Iris pigment epithelial cell (primary cell): Measurements from ENCODE around the gene LPCAT1.
"Not testable (repeated sequence)": the region's sequence is repeated elsewhere in the genome, so short reads cannot be mapped to it uniquely, and the experiment has no call there.

Experiments
- DNase-seq: peaks from one replicate; pipeline ENCODE4 v3.0.0-alpha.2; 2011; ENCODE audit warnings: low read depth

The LPCAT1 gene

DNA sequence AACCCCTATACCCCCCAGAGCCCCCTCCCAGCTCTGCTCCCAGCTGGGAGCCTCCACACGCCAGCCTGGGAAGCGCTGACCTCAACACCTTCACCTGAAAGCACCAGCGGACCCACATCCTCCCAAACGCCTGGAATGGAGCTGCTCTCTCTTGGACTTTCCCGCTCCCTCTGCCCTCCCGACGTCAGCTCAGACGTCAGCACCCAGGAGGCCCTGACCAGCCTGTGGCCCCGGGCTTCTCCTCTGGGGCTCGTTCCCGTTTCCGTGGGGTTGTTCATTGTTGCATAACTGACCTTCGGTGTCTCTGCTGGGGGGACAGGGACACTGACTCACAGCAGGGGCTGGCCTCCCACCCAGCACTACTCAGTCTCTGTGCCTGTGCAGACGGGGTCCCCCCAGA lies 43.5 kb downstream of the LPCAT1 start:
- peak; percentile 43 for DNase-seq

DNA sequence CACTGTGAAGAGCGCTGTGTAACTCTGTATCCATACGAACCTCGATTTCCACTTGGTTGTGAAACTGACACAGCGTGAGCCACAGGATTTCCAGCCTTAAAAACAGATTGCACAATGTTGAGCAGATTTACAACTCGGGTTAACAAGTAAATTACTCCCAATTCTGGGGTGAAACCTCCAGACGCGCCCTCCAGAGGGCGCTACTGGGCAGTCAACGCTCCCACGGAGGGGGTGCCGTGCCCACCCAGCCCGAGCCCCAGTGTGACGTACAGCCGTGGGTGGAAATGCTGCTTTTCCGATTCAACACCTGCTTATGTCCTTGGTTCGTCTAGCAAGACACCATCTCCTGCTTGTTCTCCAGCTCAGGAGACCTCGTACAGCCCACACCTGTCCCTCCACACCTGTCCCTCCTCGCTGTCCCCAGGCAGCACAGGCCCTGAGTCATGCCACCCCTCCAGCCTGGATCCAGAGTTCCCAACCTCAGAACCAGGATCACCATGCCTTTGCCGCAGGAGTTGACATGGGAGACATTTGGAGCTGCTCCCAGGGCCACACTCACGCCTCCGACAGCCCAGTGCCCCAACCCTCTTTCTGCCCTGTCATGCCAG lies 44.1 kb downstream of the LPCAT1 start:
- peak; percentile 85 for DNase-seq

GRCh38 chr5:1479066-1479465 lies 44.7 kb downstream of the LPCAT1 start:
- DNase-seq = no peak

DNA sequence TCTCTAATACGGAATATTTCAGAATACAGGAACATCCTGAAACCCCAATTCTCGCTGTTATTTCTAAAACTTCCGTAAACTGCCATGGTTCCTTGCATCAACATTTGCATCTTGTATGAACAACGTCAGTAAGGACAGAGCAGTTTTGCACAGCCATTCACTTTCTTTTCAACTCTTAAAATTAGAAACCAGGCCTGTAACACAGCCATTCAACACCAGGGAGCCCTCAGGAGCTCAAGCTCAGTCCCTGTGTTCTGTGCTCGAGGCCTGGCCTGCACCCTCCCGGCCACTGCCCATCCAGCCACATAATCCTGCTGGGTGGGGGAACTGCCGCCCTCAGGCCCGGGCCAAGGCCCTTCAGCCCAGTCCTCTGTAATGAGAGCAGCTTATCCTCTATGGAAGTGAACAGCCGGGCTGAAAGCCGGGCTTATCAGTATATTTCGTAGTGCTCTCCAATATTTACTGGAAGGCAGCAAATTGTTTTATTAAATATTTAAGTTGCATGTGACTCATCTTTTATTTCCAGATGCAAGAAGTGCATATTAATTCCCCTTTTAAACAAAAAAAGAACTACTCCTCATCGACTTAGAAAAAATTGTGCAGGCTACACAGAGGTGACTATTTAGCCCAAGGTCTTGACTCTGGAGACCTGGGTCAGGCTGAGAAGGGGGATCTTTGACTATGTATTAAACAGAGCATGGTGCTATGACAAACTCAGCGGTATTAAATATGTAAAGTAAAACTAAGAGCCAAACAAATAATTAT lies 45.3 kb downstream of the LPCAT1 start:
- DNase-seq = no peak

DNA sequence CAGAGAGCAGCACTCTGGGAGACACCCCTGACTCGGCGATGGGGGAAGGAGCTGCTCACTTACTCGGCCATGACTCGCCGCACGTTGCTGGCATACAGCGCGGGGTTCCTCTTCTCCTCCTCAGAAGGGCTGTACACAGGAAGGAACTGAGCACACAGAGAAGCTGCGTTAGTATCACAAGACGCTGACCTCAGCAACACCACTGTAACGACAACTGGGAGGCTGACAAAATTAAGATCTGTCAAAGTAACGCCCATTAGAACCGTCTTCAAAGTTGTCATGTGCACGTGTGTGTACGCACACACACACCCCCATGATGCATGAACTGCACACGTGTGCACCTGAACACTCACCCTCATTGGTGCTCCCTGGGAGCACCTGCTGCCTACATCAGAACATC lies 46.4 kb downstream of the LPCAT1 start:
- no peak for DNase-seq

- DNase-seq = no peak
These were observed 46.8 kb downstream of the LPCAT1 start for GRCh38 chr5:1476967-1477310.

GRCh38 chr5:1476181-1476966 lies 47.4 kb downstream of the LPCAT1 start:
- no peak for DNase-seq

DNA sequence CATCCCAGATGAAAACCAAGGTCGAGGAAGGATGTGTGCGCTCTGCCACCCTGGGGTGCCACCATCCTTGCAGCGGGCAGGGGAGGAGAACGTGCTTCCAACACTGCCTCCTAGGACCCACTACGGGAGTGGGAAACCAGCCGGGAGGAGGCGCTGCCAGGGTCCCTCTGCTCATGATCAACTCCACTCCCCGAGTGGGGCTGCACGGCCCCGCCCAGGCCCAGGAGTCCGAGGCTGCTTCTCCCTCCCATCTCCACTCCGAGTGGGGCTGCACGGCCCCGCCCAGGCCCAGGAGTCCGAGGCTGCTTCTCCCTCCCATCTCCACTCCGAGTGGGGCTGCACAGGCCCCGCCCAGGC lies 48.2 kb downstream of the LPCAT1 start:
- DNase-seq = not testable (repeated sequence)

DNA sequence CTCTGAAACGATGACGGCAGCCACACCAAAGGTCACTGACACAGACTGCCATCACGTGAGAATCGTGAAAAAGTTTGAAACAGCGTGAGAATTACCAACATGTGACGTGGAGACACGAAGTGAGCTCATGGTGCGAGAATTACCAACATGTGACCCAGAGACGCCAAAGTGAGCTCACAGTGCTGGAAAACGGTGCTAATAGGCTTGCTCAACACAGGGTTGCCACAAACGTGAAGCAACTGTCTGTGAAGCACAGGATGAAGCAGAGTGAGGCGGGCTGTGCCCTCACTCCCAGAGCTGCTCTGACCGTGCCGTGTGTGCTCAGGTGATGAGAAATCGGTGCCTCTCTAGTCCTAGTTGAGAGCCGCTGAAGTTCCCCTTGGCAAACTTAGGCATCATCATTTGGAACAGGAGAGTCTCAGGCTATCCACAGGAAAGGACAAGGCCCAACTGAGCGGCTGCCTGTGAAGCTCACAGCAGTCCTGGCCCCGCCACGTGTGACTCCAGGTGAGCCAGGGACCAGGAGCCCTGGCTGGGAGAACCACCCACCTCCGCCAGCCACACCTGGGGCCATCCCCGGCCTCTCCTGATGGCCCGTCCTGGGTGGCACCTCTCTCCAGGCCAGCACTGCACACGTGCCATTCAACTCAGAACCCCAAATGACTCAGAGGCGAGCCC lies 48.8 kb downstream of the LPCAT1 start:
- no peak for DNase-seq

GRCh38 chr5:1474183-1474839 lies 49.4 kb downstream of the LPCAT1 start:
- DNase-seq = no peak

DNA sequence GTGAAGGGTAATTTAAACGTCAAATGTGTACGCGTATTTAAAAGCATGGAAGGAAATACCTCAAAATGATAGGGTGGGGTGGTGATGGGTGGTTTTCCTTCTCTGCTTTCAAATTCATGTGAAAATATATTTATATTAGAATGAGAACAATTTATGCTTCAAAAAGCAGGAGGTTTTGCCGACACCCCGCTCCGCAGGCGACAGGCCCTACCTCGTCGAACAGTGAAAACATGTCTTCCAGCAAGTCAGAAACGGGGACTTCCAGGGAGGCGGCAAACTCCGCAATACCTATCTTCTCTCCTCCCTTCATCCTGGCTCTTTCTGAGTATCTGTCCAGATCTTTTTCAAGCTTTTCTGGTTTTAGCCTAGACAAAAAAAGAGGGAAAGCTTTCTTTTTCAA lies 50.0 kb downstream of the LPCAT1 start:
- DNase-seq = no peak

DNA sequence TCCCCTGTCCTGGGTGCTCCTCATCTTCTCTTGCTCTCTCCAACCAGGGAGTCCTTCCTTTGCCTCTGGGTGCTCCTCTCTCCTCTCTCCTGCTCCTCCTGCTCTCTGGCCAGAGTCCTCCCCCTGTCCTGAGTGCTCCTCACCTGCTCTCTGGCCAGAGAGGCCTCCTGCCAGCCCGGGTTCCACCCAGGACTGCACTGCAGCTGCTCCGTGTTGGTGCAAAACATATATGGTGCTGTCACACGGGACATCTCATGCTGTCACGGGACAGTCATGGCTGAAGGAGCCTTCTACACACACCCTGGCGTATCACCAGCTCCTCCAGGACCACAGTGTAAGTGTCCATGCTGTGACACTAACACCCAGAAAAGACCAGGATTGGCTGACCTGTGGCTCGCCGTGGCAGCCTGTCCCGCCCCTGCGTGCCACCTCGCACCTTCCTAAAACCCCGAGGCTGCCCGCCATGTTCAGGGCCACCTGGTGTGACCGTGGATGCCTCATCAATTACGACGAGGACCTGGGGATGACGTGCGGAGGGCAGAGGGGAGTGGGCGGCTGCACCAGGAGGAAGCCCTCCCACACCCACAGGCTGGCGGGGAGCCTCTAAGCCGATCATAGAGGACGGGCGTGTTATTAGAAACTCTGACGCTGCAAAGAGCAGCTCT lies 50.7 kb downstream of the LPCAT1 start:
- DNase-seq = no peak

DNA sequence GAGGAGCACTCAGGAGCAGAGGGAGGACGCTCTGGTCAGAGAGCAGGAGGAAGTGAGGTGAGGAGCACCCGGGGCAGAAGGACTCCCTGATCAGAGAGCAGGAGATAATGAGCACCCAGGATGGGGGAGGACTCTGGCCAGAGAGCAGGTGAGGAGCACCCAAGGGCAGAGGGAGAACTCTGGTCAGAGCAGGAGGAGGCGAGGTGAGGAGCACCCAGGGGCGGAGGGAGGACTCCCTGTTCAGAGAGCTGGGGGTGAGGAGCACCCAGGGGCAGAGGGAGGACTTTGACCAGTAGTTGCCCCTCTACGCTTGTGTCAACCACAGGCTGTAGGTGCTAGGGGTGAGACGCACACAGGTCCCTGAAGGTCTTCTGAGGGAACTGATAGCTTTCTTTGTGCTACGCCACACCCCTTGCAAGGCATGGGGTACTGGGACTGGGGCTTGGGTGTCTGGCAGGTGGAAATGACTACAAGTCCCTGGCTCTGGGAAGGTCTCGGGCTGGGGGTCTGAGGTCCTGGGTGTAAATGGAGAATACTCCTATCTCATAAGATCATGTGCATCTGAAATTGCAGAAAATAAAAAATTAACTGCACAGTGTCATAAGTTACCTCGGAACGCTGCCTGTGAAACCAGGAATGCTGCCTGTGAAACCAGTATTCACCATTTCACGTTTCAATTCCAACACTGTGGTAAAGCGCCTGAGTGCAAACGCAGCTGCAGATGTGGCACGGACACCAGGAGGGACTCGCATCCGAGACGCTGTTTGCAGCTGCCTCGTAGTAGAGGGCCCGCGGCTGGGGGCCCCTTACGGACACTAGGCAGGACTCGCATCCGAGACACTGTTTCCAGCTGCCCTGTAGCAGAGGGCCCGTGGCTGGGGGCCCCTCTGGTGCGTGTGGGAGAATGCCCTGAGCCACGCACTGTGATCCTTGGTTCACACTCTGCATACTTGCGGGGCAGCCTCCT lies 51.5 kb downstream of the LPCAT1 start:
- DNase-seq = no peak

DNA sequence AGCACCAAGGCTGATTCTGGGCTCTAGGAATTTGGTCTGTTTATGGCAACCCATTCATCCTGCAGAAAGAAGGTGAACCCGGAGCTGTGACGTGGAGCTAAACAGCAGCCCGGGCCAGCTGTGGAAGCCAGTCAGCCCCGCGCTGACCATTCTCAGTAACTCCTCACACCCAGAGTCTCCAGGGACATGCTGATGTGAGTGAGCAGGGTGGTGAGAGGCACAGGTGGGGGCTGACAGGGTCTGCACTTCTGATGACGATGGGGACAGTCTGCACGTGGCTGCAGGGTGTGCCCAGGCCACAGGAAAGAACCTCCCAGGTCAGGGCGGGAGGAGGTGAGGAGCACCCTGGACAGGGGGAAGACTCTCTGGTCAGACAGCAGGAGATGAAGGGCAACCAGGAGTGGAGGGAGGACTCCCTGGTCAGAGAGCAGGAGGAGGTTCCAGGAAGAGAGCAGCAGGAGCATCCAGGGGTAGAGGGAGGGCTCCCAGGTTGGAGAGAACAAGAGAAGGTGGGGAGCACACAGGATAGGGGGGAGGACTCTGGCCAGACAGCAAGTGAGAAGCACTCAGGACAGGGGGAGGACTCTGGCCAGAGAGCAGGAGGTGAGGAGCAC lies 52.4 kb downstream of the LPCAT1 start:
- DNase-seq = no peak

DNA sequence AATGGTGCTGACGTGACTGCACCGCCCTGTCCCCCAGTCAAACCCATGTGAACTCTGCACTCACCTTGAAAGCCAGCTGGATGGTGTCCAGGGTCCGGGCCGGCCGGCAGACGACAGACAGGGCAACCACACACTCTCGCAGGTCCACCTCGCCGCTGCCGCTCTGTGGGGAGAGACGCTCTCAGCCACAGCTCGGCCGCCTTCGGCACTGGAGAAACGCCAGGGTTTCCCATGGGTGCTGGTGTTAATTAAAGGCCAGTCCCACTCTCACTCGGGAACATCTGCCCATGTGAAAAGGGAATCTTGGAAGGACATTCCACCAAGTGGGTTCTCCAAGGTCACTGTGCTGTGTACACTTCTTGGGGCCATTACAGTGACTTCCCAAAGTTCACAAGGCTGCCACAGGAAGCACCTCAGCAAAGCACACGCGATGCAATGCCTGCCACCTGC lies 53.0 kb downstream of the LPCAT1 start:
- DNase-seq = no peak

GRCh38 chr5:1468629-1469527 lies 54.9 kb downstream of the LPCAT1 start:
- no peak for DNase-seq

DNA sequence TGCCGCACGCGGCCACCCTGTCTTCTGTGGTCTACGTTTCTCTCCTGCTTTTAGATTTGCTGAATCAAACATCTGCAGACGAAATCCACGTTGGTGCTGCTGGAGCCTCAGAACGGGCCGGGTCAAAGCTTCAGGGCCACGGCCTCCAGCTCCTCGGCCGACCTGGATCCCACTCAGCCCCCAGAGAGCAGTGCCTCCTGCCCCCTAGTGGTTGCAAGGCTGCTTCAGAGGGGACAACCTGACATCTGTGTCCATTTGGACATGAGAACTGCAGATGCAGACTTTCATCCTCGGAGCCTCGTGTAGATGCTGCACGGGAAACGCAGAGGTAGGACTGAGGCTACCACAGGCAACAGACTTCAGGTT lies 55.5 kb downstream of the LPCAT1 start:
- peak; percentile 22 for DNase-seq

- no peak for DNase-seq
These were observed 56.2 kb downstream of the LPCAT1 start for GRCh38 chr5:1467341-1468246.
